ENCODE data around the gene C2CD2.

DNA sequence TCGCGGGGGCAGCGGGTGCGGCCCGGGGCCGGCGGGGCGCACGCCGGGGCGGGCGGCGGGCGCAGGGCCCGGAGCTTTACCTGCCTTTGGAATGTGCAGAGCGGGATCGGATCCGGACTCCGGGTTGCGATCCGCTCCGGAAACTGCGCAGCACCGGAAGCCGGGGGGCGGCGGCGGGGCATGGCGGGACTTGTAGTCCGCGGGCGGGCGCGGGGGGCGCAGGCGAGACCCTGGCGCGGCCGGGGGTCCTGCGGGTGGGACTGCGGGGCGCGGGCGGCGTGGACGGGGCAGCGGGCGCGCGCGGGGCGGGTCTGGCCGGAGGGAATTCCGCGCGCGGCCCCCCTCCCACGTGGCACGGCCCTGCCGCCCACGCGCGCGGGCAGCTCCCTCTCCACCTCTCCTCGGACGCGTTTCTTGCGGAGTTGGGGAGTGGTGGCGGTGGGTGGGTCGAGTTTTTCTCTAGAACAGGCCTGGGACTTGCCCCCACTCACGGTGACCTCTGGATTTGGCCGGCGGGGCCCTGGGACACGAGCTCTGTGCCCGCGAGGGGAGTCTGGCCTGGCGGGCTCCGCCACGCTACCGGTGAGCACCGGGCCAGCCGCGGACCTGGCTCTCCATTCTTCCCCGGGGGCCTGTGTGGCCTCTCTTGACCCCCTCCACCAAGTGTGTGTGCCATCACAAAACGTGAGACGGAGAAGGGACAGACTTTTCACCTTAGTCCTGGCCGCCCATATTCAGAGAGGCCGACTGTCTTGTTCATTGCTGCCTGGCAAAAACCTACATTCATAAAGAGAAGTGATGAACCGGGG is 74.4 kb downstream of the C2CD2 start, which contains the start of gene PRDM15:
- no peak for TF ChIP-seq CTCF (IDR thresholded peaks at IDR 0.05)
- TF ChIP-seq EP300 (IDR thresholded peaks at IDR 0.05; ENCODE audit: low read depth), result no peak
- TF ChIP-seq POLR2AphosphoS5 (IDR thresholded peaks at IDR 0.05), result no peak
- no peak for TF ChIP-seq POLR2A (IDR thresholded peaks at IDR 0.05)

All from transverse colon (tissue), 4 donors.